ENCODE results near the gene SIGLEC14.
A peak's percentile ranks its signal among the peaks of the same experiment; 100 is the strongest.

The SIGLEC14 gene

DNA sequence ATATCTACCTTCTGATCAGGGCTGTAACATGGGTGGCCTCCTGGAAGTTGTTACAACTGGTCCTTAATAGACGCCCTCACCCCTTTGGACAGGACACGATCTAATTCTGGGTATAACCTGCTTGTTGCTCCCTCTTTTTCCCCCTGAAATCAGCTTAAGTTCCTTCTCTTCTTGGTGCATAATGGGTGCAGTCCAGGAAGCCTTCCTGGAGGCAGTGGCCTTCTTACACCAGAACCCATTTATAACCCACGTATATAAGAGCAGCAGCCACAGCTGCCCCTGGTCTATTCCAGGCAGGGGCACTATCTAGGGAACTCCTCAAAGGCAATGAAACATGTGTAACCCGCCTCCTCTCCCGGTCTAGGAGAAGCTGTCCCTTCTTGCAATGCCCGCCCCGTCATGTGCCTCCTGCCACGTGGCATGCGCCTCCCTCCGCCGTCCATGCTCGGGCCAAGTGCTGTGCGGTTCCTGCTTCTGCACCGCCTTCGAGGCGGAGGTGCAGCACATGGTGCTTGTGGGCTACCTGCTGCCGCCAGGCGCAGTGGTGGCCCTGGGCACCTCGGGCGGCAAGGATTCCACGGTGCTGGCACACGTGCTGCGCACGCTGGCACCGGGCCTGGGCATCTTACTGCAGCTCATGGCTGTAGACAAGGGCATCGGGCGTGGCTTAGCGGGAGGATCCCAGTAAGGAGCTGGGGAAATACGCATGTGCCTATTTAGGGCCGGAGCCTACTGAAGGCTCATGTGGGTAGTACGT, 48.3 kb downstream of the SIGLEC14 start:
- no peak for DNase-seq
- no peaks in the 10 kb centered on the region for H3K27me3 ChIP-seq
- TF ChIP-seq, protein P1, sequence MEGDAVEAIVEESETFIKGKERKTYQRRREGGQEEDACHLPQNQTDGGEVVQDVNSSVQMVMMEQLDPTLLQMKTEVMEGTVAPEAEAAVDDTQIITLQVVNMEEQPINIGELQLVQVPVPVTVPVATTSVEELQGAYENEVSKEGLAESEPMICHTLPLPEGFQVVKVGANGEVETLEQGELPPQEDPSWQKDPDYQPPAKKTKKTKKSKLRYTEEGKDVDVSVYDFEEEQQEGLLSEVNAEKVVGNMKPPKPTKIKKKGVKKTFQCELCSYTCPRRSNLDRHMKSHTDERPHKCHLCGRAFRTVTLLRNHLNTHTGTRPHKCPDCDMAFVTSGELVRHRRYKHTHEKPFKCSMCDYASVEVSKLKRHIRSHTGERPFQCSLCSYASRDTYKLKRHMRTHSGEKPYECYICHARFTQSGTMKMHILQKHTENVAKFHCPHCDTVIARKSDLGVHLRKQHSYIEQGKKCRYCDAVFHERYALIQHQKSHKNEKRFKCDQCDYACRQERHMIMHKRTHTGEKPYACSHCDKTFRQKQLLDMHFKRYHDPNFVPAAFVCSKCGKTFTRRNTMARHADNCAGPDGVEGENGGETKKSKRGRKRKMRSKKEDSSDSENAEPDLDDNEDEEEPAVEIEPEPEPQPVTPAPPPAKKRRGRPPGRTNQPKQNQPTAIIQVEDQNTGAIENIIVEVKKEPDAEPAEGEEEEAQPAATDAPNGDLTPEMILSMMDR (IDR thresholded peaks at IDR 0.05; ENCODE audit: low read depth, low read length): no peak
- no peaks in the 10 kb centered on the region for H3K36me3 ChIP-seq
- no peaks in the 10 kb centered on the region for H3K4me1 ChIP-seq
- H3K9me3 ChIP-seq: no peaks in the 10 kb centered on the region
- H3K4me3 ChIP-seq (ENCODE audit: low read depth, low read length): no peak overlapping the region

DNA sequence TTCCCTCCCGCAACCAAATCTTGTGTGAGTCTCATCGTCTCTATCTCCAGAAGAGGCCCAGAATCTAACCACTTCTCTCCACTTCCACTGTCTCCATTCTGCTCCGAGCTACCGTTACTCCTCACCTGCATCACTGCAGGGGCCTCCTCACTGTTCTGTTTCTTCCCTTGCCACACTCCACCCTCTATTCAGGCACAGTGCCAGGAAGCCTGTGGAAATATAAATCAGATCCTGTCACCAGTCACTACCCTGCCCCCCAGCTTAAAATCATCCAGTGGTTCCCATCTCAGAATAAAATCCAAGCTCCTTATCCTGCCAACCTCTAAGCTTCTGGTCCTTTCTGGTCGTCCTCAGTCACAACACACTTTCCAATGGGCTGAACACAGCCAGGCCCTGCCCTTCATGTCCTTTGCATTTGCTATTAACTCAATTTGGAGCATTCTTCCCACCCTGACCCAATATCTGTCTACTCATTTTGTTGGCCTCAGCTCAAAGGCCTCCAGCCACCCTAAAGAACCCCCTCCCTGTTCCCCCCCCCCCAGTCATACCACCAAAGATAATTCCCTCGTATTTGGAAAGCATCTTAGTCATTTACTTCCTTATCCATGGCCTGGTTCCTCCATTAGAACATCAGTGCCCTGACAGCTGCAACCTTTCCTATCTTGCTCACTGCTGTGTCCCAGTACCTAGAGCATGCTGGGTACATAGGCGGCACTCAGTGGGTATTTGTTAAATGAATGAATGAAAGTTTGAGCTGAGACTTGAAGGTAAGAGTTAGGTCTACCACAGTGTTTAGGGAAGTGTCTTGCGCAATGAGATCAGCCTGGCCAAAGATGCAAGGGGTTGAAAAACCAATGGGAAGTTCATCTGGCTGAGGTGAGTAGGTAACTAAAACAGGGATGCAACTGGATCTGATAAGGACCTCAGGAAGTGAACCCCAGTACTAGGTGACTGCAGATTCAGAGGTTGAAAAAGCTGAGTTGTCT, 51.1 kb downstream of the SIGLEC14 start:
- no peak for DNase-seq
- Histone ChIP-seq H3K4me1 (no peaks in the 10 kb centered on the region), H3K27me3 (no peaks in the 10 kb centered on the region), H3K36me3 (no peaks in the 10 kb centered on the region), H3K9me3 (no peaks in the 10 kb centered on the region), H3K4me3 (ENCODE audit: low read depth, low read length) (peak overlapping the region; percentile 89)
- TF ChIP-seq, protein P1 (IDR thresholded peaks at IDR 0.05; ENCODE audit: low read depth, low read length): no peak

DNA sequence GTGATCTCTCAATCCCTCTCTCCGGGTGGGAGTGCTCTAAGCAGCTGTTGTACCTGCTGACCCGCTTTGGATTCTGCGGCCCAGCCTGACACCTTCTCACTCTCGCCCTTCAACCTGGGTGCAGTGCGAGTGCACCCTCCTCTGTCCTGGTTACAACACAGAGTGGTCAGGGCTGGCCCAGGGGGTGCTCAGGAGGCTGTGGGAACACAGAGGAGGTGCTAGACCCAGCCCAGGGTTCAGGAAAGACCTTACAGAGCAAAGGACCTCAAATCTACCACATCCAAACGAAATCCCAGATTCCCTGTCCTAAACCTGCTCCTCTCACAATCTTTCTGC, 51.9 kb downstream of the SIGLEC14 start:
- no peak for DNase-seq
- H3K9me3 ChIP-seq: no peaks in the 10 kb centered on the region
- peak overlapping the region; percentile 89 for H3K4me3 ChIP-seq (ENCODE audit: low read depth, low read length)
- H3K27me3 ChIP-seq: no peaks in the 10 kb centered on the region
- H3K4me1 ChIP-seq: no peaks in the 10 kb centered on the region
- H3K36me3 ChIP-seq: no peaks in the 10 kb centered on the region
- TF ChIP-seq, protein P1 (IDR thresholded peaks at IDR 0.05; ENCODE audit: low read depth, low read length): no peak

DNA sequence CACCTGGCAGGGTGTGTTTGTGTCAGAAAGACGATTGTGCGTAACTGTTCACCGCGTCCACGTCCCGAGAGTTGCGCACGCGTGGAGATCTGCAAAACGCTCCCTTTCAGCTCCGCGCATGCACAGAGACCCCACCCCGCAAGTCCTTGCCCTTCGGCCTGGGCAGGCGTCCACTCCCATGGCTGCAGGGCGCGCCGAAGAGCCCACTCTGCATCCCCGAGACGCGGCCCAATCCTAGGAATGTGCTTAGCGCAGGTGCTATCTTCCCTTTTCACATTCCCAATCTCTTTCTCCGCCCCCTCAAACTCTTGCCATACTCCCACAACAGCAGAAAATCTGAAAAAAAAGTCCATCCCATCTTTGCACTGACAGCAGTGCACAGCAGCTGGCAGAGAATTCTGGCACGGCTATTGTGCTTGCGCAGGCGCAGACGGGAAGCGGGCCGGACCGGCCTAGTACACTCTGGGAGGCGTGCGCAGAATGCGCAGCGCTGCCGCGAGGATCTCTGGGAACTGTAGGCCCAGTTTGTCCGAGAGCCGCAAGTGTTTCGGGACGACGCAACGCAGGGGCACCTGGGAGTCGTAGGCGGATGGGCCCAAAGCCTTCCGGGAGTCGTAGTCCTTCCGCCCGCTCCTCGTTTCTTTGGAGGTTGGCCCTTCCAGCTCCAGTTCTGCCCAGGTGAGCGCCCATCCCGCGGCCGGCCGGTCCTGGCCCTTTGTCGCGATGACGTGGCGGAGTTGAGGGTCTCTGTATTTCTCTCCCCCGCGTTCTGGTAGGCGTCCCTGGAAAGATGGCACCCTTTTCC, 52.5 kb downstream of the SIGLEC14 start:
- TF ChIP-seq, protein P1 (IDR thresholded peaks at IDR 0.05; ENCODE audit: low read depth, low read length): no peak
- H3K36me3 ChIP-seq: no peaks in the 10 kb centered on the region
- H3K9me3 ChIP-seq: no peaks in the 10 kb centered on the region
- H3K4me1 ChIP-seq: no peaks in the 10 kb centered on the region
- DNase-seq: peak; percentile 98
- peak overlapping the region; percentile 89 for H3K4me3 ChIP-seq (ENCODE audit: low read depth, low read length)
- no peaks in the 10 kb centered on the region for H3K27me3 ChIP-seq

DNA sequence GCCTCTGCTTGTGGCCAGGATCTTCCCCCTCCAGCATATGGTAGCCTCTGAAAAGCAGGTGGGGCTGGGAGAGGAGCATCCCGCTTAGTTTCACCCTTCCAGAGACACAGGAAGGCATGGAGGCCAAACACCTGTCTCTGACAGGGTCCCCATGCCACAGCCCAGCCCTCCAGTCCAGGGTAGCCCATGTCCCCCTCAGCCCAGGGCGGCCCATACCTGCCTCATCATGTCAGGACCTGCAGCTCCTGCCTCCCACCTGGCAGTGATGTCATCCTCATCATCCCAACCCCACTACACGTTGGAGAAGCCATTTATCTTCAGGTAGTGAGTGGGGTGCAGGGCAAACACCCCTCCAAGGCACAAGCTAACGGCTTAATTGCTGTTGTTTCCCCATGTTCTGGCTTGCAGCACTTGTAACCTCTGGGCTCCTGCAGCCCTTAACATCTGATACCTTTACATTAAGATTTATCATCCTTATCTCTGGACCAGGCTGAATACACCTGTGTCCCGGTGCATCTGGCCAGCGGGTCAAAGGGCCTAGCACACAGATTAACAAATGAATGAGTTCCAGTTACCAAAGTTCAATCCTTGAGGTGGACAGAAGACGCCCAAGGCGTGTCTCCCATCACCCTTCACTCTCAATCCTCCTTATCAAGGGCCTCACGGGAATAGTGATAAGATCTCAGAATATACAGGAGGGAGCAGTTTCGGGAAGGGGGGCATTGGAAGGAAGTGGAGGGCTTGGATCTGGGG, 53.3 kb downstream of the SIGLEC14 start:
- no peaks in the 10 kb centered on the region for H3K27me3 ChIP-seq
- no peak for DNase-seq
- no peaks in the 10 kb centered on the region for H3K4me1 ChIP-seq
- peak overlapping the region; percentile 89 for H3K4me3 ChIP-seq (ENCODE audit: low read depth, low read length)
- H3K9me3 ChIP-seq: no peaks in the 10 kb centered on the region
- H3K36me3 ChIP-seq: no peaks in the 10 kb centered on the region
- TF ChIP-seq, protein P1 (IDR thresholded peaks at IDR 0.05; ENCODE audit: low read depth, low read length): no peak

Data from BE2C (cell line).